Choroid plexus epithelial cell (primary cell): ENCODE results near the gene RCC2.

Experiments
- DNase-seq: peaks from one replicate; pipeline ENCODE4 v3.0.0-alpha.2; 2010; ENCODE audit warnings: low read depth
- H3K4me3 ChIP-seq: 2 replicates; pipeline ENCODE4 v1.5.1; 2011; ENCODE audit warnings: low read depth, mild to moderate bottlenecking, control low read depth, low read length, moderate library complexity
- CTCF ChIP-seq: conservative IDR thresholded peaks from 2 replicates; pipeline ENCODE4 v1.5.1; 2011; ENCODE audit warnings: low read depth, mild to moderate bottlenecking, control low read depth, inconsistent platforms, low read length, moderate library complexity

Gene RCC2

GRCh38 chr1:17436380-17437174 lies 2.9 kb downstream of the RCC2 start:
- peak overlapping the region; percentile 76 for H3K4me3 ChIP-seq
- no peak for TF ChIP-seq CTCF
- DNase-seq, result peak; percentile 29

GRCh38 chr1:17434601-17435000 lies 4.9 kb downstream of the RCC2 start:
- H3K4me3 ChIP-seq, result no peak overlapping the region
- TF ChIP-seq CTCF, result no peak
- no peak for DNase-seq

GRCh38 chr1:17434016-17434415 lies 5.5 kb downstream of the RCC2 start:
- H3K4me3 ChIP-seq, result no peak overlapping the region
- DNase-seq, result no peak
- TF ChIP-seq CTCF, result no peak

GRCh38 chr1:17433261-17433660 lies 6.2 kb downstream of the RCC2 start:
- no peak for DNase-seq
- TF ChIP-seq CTCF, result no peak
- H3K4me3 ChIP-seq, result no peak overlapping the region

- H3K4me3 ChIP-seq, result no peak overlapping the region
- no peak for DNase-seq
These were observed 7.1 kb downstream of the RCC2 start for GRCh38 chr1:17432412-17432811.

GRCh38 chr1:17429183-17429582 lies 10.3 kb downstream of the RCC2 start:
- no peak for DNase-seq
- TF ChIP-seq CTCF, result no peak
- H3K4me3 ChIP-seq, result no peak overlapping the region

More at GRCh38 chr1:17432412-17432811, 7.1 kb downstream of the RCC2 start:
- no peak for TF ChIP-seq CTCF
